ENCODE results near the gene ADAM12. TPM values are rescaled to one million over a fixed set of nuclear protein-coding genes. Genes with fewer than 3 reads are reported as not detected.

Gene ADAM12
- total and polyA plus RNA-seq, 2 of the 13 experiments (the other 11 are each of a cell fraction or from before 2014, with no cell fraction given) = not detected

GRCh38 chr10:126324826-126325225 is 63.5 kb downstream of the ADAM12 start (continued):
- TF ChIP-seq CTCF (CRISPR knock-in tag; IDR thresholded peaks at IDR 0.05) (no peak), ZNF460 (CRISPR knock-in tag; IDR thresholded peaks at IDR 0.05; ENCODE audit: borderline replicate concordance) (no peak), HBP1 (CRISPR knock-in tag; IDR thresholded peaks at IDR 0.05; ENCODE audit: low read depth) (no peak), ZNF792 (CRISPR knock-in tag; IDR thresholded peaks at IDR 0.05) (no peak), ZC3H4 (CRISPR knock-in tag; IDR thresholded peaks at IDR 0.05; ENCODE audit: borderline replicate concordance) (no peak), ZNF710 (CRISPR knock-in tag; IDR thresholded peaks at IDR 0.05; ENCODE audit: borderline replicate concordance) (no peak)

- no peak overlapping the region for H2AFZ ChIP-seq (ENCODE audit: low read length)
- no TSS peak for BruUV-seq (replicated peaks)
- CTCF ChIA-PET (ENCODE audit: low intra/inter-chr PET ratio, low total read pairs) = no interaction called here
- no peaks in the 10 kb centered on the region for H3K36me3 ChIP-seq (replicated peaks in 1 of 2; ENCODE audit: control insufficient read depth in 1 of 2, insufficient read depth in 2 of 2, low read length in 2 of 2)
- no peak overlapping the region for H3K4me3 ChIP-seq (replicated peaks in 1 of 3; ENCODE audit: insufficient read depth in 1 of 3, low read depth in 2 of 3, low read length in 3 of 3)
- H3K4me1 ChIP-seq (ENCODE audit: insufficient read depth, low read length) = no peaks in the 10 kb centered on the region
- H3K9ac ChIP-seq (ENCODE audit: insufficient read depth, low read depth, low read length) = no peak overlapping the region
- ATAC-seq = no peak
- H3K9me3 ChIP-seq (ENCODE audit: low read length) = no peaks in the 10 kb centered on the region
- FAIRE-seq = no peak
- POLR2A ChIA-PET = no interaction called here
- intact Hi-C loops (cut with micrococcal nuclease; ENCODE audit: unreplicated experiment) = no loop called here
- TF ChIP-seq TOPORS (CRISPR knock-in tag; IDR thresholded peaks at IDR 0.05) (no peak), MEIS2 (CRISPR knock-in tag; IDR thresholded peaks at IDR 0.05) (no peak)
- 2% methylated on average over 5 of the region's 5 CpGs for WGBS (ENCODE audit: low lambda C conversion rate)
- no peak overlapping the region for H3K4me2 ChIP-seq (ENCODE audit: low read depth, low read length)
- H4K20me1 ChIP-seq (ENCODE audit: insufficient read depth, low read length) = no peaks in the 10 kb centered on the region
- no peak for DNase-seq (ENCODE audit: low spot score)
- in situ Hi-C loops (cut with HindIII; ENCODE audit: extremely low pct_ligation_motif_present, low pct_unique_long_range_greater_than_20kb) = no loop called here
- peaks cover 0 to 9% of the 10 kb centered on the region in 2 experiments; a peak in 1 of 5 replicates for H3K27me3 ChIP-seq (ENCODE audit: control insufficient read depth in 1 of 2, insufficient read depth in 2 of 2, low read length in 2 of 2)
- no peak overlapping the region for H3K27ac ChIP-seq (ENCODE audit: extremely low read length, insufficient read depth, low read length)
- H3K79me2 ChIP-seq (ENCODE audit: insufficient read depth, low read length) = no peaks in the 10 kb centered on the region
These were observed 66.8 kb downstream of the ADAM12 start for GRCh38 chr10:126321440-126321839.
